H9 (cell line): ENCODE data around the gene MEMO1. TPM values are rescaled to one million over a fixed set of nuclear protein-coding genes. Genes with fewer than 3 reads are reported as not detected.

Experiments
- DNase-seq: peaks from one replicate; pipeline ENCODE4 v3.0.0-alpha.2; 2017
- H2AFZ ChIP-seq: one replicate; pipeline ENCODE4 v1.6.1; 2013; ENCODE audit warnings: mild to moderate bottlenecking, low read length, control low read depth, moderate library complexity
- H2AK5ac ChIP-seq: 2 replicates; pipeline ENCODE4 v1.6.1; 2013; ENCODE audit warnings: low read length, control low read depth, mixed read lengths; ENCODE audit not compliant: insufficient read length
- H2BK120ac ChIP-seq: one replicate; pipeline ENCODE4 v1.6.1; 2013; ENCODE audit warnings: low read depth, mild to moderate bottlenecking, low read length, control low read depth, inconsistent platforms; ENCODE audit not compliant: poor library complexity, severe bottlenecking
- H2BK12ac ChIP-seq: 2 replicates; pipeline ENCODE4 v1.6.1; 2013; ENCODE audit warnings: low read length, control low read depth, mixed read lengths, low read depth; ENCODE audit not compliant: insufficient read length
- H2BK15ac ChIP-seq: 2 replicates; pipeline ENCODE4 v1.6.1; 2013; ENCODE audit warnings: low read depth, low read length, control low read depth
- H2BK20ac ChIP-seq: one replicate; pipeline ENCODE4 v1.6.1; 2013; ENCODE audit warnings: low read depth, mild to moderate bottlenecking, low read length, control low read depth, inconsistent platforms; ENCODE audit not compliant: poor library complexity, severe bottlenecking
- H2BK5ac ChIP-seq: 2 replicates; pipeline ENCODE4 v1.6.1; 2013; ENCODE audit warnings: low read length, control low read depth, mixed read lengths; ENCODE audit not compliant: insufficient read length
- H3K14ac ChIP-seq: 2 replicates; pipeline ENCODE4 v1.6.1; 2013; ENCODE audit warnings: low read length, control low read depth; ENCODE audit not compliant: insufficient read depth
- H3K18ac ChIP-seq: 2 replicates; pipeline ENCODE4 v1.6.1; 2013; ENCODE audit warnings: low read depth, mild to moderate bottlenecking, mixed read lengths, low read length, control low read depth; ENCODE audit not compliant: insufficient read length
- H3K23ac ChIP-seq: 2 replicates; pipeline ENCODE4 v1.6.1; 2013; ENCODE audit warnings: low read length, control low read depth, mixed read lengths, low read depth; ENCODE audit not compliant: insufficient read length
- H3K23me2 ChIP-seq: 2 replicates; pipeline ENCODE4 v1.6.1; 2013; ENCODE audit warnings: low read depth, mild to moderate bottlenecking, mixed read lengths, low read length, control low read depth; ENCODE audit not compliant: insufficient read length, poor library complexity, severe bottlenecking
- H3K27ac ChIP-seq: 2 replicates; pipeline ENCODE4 v1.5.1; 2013; ENCODE audit warnings: low read length, control low read depth, mixed read lengths, low read depth; ENCODE audit not compliant: insufficient read length
- H3K27me3 ChIP-seq: 2 replicates; pipeline ENCODE4 v1.6.1; 2013; ENCODE audit warnings: low read length, control low read depth, inconsistent platforms; ENCODE audit not compliant: insufficient read depth
- H3K4ac ChIP-seq: 2 replicates; pipeline ENCODE4 v1.6.1; 2013; ENCODE audit warnings: low read depth, mild to moderate bottlenecking, control low read depth, inconsistent platforms, low read length, moderate library complexity
- H3K4me1 ChIP-seq: 2 replicates; pipeline ENCODE4 v1.6.1; 2013; ENCODE audit warnings: low read length, control low read depth, inconsistent platforms; ENCODE audit not compliant: insufficient read depth
- H3K4me2 ChIP-seq: 2 replicates; pipeline ENCODE4 v1.6.1; 2013; ENCODE audit warnings: low read length, control low read depth, mixed read lengths; ENCODE audit not compliant: insufficient read length, insufficient read depth
- H3K56ac ChIP-seq: 2 replicates; pipeline ENCODE4 v1.6.1; 2013; ENCODE audit warnings: low read depth, mild to moderate bottlenecking, mixed read lengths, low read length, control low read depth; ENCODE audit not compliant: insufficient read length
- H3K79me1 ChIP-seq: 2 replicates; pipeline ENCODE4 v1.6.1; 2013; ENCODE audit warnings: low read depth, mild to moderate bottlenecking, moderate library complexity, low read length, control low read depth, inconsistent platforms; ENCODE audit not compliant: insufficient read depth, poor library complexity, severe bottlenecking
- H3K79me2 ChIP-seq: 2 replicates; pipeline ENCODE4 v1.6.1; 2013; ENCODE audit warnings: low read length, control low read depth, inconsistent platforms; ENCODE audit not compliant: insufficient read depth
- H3K9ac ChIP-seq: 2 replicates; pipeline ENCODE4 v1.6.1; 2013; ENCODE audit warnings: low read length, control low read depth, mixed read lengths; ENCODE audit not compliant: insufficient read length; ENCODE audit errors: extremely low read depth
- H3K9me3 ChIP-seq: one replicate; pipeline ENCODE4 v1.6.1; 2013; ENCODE audit warnings: low read depth, low read length, inconsistent platforms; ENCODE audit not compliant: control insufficient read depth
- H3T11ph ChIP-seq: one replicate; pipeline ENCODE4 v1.6.1; 2013; ENCODE audit warnings: mild to moderate bottlenecking, low read length, control low read depth, inconsistent platforms
- H4K20me1 ChIP-seq: one replicate; pipeline ENCODE4 v1.6.1; 2013; ENCODE audit not compliant: control insufficient read depth, insufficient read length, insufficient read depth
- H4K5ac ChIP-seq: 2 replicates; pipeline ENCODE4 v1.6.1; 2013; ENCODE audit warnings: low read depth, mild to moderate bottlenecking, mixed read lengths, low read length, control low read depth; ENCODE audit not compliant: insufficient read length
- H4K8ac ChIP-seq: replicated peaks from 2 replicates; pipeline ENCODE4 v1.6.1; 2013; ENCODE audit warnings: low read length, control low read depth, mixed read lengths, low read depth; ENCODE audit not compliant: insufficient read length
- H4K91ac ChIP-seq: 2 replicates; pipeline ENCODE4 v1.6.1; 2013; ENCODE audit warnings: low read depth, mild to moderate bottlenecking, moderate library complexity, mixed read lengths, low read length, control low read depth; ENCODE audit not compliant: insufficient read length
- H3K27ac Mint-ChIP-seq, 3 experiments: 2 replicates in 2 of 3; 3 replicates in 1 of 3; pipeline ENCODE4 v1.8.0; 2020 to 2021; ENCODE audit warnings: mixed read lengths in 3 of 3, mild to moderate bottlenecking in 1 of 3, moderate library complexity in 1 of 3
- H3K27me3 Mint-ChIP-seq: 2 replicates; pipeline ENCODE4 v1.8.0; 2021; ENCODE audit warnings: low read depth, mild to moderate bottlenecking, moderate library complexity, mixed read lengths
- H3K36me3 Mint-ChIP-seq, 3 experiments: 2 replicates in 2 of 3; 3 replicates in 1 of 3; pipeline ENCODE4 v1.8.0; 2020 to 2021; ENCODE audit warnings: low read depth in 3 of 3, mixed read lengths in 3 of 3; ENCODE audit not compliant: insufficient read depth in 1 of 3
- H3K4me1 Mint-ChIP-seq, 2 experiments: 2 replicates each; pipeline ENCODE4 v1.8.0; 2020; ENCODE audit warnings: mixed read lengths in 2 of 2
- H3K4me3 Mint-ChIP-seq, 2 experiments: 2 replicates in 1 of 2; 3 replicates in 1 of 2; pipeline ENCODE4 v1.8.0; 2020 to 2021; ENCODE audit warnings: mild to moderate bottlenecking in 2 of 2, mixed read lengths in 2 of 2, moderate library complexity in 1 of 2
- H3K9me3 Mint-ChIP-seq, 2 experiments: 2 replicates in 1 of 2; 3 replicates in 1 of 2; pipeline ENCODE4 v1.8.0; 2020; ENCODE audit warnings: mild to moderate bottlenecking in 2 of 2, mixed read lengths in 2 of 2, moderate library complexity in 1 of 2
- WGBS: extraction: QIAGEN DNeasy Blood & Tissue Kit; methylation state at CpG from one replicate; pipeline ENCODE4 v1.1.7; 2013; ENCODE audit warnings: missing lambda C conversion rate, low lambda C conversion rate, mixed read lengths; ENCODE audit not compliant: insufficient read length; ENCODE audit errors: extremely low coverage; 5-methylcytosine and 5-hydroxymethylcytosine counted together
- total RNA-seq: library from RNA; stranded (reverse); gene quantifications from 2 replicates; pipeline ENCODE4 v1.2.1, GENCODE V29; 2021
- TF ChIP-seq, protein P1 (sequence below): fragments of 200-600 bp; sonication (generic); conservative IDR thresholded peaks from 3 replicates; pipeline ENCODE4 v1.8.0; 2021; ENCODE audit warnings: antibody characterized with exemption, mild to moderate bottlenecking

The MEMO1 gene
- total RNA-seq, 1 experiment from 2014 or later = 49.4 TPM

DNA sequence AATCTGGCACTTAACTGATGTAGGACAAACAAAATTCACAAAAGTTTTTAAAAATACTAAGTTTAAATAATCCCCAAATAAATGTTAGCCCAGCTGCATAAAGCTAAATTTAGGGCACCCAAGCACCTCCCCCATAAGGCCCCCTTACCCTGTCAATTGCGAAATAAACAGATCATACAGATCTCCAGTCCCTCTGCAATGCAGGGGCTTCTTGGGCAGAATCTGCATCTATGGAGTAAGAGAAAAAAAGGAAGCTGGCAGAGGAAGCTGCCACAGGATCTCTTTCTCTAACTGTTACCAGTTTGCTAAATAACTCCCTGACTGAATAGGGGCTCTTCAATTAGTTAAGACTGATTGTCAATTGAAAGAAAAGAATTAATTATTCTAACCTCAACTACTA lies 117.7 kb downstream of the MEMO1 start:
- Mint-ChIP-seq H3K9me3 (peaks cover 14 to 16% of the 10 kb centered on the region in 2 experiments), H3K27me3 (no peaks in the 10 kb centered on the region), H3K27ac (peak overlapping the region in 2 of 3 experiments; percentile 54; a peak in 2 of 7 replicates), H3K36me3 (peaks cover 17 to 27% (median 23%) of the 10 kb centered on the region in 3 experiments), H3K4me3 (no peak overlapping the region; a peak in 1 of 5 replicates), H3K4me1 (peaks cover 37 to 38% of the 10 kb centered on the region in 2 experiments)
- H2BK12ac ChIP-seq = no peak overlapping the region
- H3K14ac ChIP-seq = no peak overlapping the region
- H3K79me1 ChIP-seq = no peaks in the 10 kb centered on the region
- no peak overlapping the region for H3K4ac ChIP-seq
- no peak overlapping the region for H3K27ac ChIP-seq
- WGBS = no CpG with 5 or more reads among the region's 1 CpG
- H3K79me2 ChIP-seq = no peaks in the 10 kb centered on the region
- no peak overlapping the region for H4K8ac ChIP-seq
- no peak overlapping the region for H3K56ac ChIP-seq
- no peak overlapping the region for H2BK20ac ChIP-seq
- H4K20me1 ChIP-seq = no peaks in the 10 kb centered on the region
- H2AK5ac ChIP-seq = no peak overlapping the region
- H3K4me2 ChIP-seq = peak overlapping the region; percentile 37
- H3K27me3 ChIP-seq = no peaks in the 10 kb centered on the region
- no peak overlapping the region for H2BK15ac ChIP-seq
- DNase-seq = no peak
- no peak overlapping the region for H3K18ac ChIP-seq
- no peak overlapping the region for H3K9ac ChIP-seq
- H3T11ph ChIP-seq = no peak overlapping the region
- H3K9me3 ChIP-seq = no peaks in the 10 kb centered on the region
- no peak overlapping the region for H2BK120ac ChIP-seq
- H4K91ac ChIP-seq = no peak overlapping the region
- peaks cover 3% of the 10 kb centered on the region; the same call in 1 of the 2 replicates for H3K4me1 ChIP-seq
- H3K23ac ChIP-seq = no peak overlapping the region
- H2AFZ ChIP-seq = no peak overlapping the region
- no peak overlapping the region for H4K5ac ChIP-seq
- no peak overlapping the region for H2BK5ac ChIP-seq
- TF ChIP-seq, protein P1, sequence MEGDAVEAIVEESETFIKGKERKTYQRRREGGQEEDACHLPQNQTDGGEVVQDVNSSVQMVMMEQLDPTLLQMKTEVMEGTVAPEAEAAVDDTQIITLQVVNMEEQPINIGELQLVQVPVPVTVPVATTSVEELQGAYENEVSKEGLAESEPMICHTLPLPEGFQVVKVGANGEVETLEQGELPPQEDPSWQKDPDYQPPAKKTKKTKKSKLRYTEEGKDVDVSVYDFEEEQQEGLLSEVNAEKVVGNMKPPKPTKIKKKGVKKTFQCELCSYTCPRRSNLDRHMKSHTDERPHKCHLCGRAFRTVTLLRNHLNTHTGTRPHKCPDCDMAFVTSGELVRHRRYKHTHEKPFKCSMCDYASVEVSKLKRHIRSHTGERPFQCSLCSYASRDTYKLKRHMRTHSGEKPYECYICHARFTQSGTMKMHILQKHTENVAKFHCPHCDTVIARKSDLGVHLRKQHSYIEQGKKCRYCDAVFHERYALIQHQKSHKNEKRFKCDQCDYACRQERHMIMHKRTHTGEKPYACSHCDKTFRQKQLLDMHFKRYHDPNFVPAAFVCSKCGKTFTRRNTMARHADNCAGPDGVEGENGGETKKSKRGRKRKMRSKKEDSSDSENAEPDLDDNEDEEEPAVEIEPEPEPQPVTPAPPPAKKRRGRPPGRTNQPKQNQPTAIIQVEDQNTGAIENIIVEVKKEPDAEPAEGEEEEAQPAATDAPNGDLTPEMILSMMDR = no peak
- no peaks in the 10 kb centered on the region for H3K23me2 ChIP-seq
